ENCODE measurements around the gene SCUBE1. TPM values are rescaled to one million over a fixed set of nuclear protein-coding genes. Genes with fewer than 3 reads are reported as not detected.

Gene SCUBE1
- polyA plus RNA-seq (ENCODE audit: insufficient read length in 4 of 4): 10 to 100 TPM in 1 of 4 donors, 1 to 10 TPM in 3; 7.3 to 15.9 (median 9.0) TPM

DNA sequence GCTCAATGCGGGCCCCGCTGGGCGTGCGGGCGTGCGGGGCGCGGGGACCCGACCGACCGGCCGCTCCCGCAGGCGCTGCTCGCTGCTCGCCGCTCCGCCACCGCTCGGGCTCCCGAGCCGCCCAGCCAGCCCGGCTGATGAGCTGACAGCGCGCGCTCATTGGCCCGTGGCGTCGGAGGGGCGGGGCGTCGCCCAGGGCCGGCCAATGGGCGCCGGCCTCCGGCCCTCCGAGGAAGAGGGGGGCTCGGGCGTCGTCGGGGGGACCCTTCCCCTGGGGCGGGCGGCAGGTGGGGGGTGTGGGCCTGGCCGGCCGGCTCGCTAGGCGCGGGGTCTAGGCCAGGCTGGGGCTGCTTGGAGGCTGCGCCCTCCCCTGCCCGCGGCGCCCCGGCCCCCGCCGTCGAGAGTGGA is at the start of gene SCUBE1:
SCUBE1 (minus strand) TSS at position 111 of the 408 bp plus-strand sequence. CDS start 111 bp downstream, outside the sequence.
- peak in 1 of 4 donors; percentile 65 for DNase-seq (ENCODE audit: low read depth in 4 of 4, low spot score in 2 of 4)

- no peak for DNase-seq (ENCODE audit: low read depth in 4 of 4, low spot score in 2 of 4)
Measured at GRCh38 chr22:43392385-43392989, 49.3 kb upstream of the SCUBE1 start.

DNA sequence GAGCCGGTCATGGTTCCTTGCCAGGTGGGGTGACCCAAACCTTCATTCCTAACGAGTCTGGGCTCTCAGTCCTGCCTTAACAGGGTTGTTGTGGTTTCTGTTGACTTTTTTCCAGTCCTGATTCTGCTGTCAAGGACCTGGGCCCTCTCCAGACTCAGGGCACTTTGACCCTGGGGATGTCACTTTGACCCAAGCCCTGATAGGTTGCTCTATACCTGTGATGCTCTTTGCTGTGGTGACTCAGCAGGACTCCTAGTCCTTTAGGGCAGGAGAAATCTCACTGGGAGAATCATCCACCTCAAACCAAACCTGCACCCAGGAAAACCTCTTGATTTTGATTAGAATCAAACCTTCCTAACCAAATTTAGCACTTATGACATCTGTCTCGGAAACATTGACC is 48.1 kb upstream of the SCUBE1 start:
- DNase-seq (ENCODE audit: low read depth in 4 of 4, low spot score in 2 of 4): no peak

DNA sequence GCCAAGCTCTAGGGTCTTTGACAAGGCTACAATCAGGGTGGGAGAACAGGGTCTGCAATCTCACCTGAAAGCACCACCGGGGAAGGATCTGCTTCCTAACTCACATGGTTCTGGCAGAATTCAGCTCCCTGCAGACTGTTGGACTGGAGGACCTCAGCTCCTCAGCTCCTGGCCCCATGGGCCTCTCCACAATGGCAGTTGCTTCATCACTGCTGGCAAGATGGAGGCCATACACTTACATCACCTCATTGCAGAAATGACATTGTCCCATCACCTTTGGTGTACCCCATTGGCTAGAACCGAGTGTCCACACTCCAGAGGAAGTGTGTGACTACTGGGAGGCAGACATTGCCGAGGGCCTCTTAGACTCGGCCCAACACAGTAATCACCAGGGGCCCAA is 47.7 kb upstream of the SCUBE1 start:
- no peak for DNase-seq (ENCODE audit: low read depth in 4 of 4, low spot score in 2 of 4)

DNA sequence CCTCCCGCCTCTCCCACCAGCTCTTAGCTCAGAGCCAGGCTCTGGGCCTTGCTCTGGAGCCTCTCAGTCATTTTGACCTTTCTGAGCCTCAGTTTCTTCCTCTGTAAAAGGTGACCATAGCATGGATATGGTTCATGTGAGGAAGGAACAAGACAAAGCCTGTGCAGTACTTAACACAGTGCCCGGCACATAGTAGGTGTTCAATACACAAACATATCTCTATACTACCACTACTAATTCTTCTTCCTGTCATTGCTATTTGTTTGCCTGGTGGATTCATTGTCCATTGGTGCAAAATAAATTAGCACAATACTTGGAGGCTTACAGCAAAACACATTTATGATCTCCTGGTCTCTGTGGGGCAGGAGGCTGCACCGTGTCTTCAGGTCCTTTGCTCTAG is 47.0 kb upstream of the SCUBE1 start:
- no peak for DNase-seq (ENCODE audit: low read depth in 4 of 4, low spot score in 2 of 4)

- no peak for DNase-seq (ENCODE audit: low read depth in 4 of 4, low spot score in 2 of 4)
Measured at GRCh38 chr22:43389227-43389836, 46.2 kb upstream of the SCUBE1 start.

DNA sequence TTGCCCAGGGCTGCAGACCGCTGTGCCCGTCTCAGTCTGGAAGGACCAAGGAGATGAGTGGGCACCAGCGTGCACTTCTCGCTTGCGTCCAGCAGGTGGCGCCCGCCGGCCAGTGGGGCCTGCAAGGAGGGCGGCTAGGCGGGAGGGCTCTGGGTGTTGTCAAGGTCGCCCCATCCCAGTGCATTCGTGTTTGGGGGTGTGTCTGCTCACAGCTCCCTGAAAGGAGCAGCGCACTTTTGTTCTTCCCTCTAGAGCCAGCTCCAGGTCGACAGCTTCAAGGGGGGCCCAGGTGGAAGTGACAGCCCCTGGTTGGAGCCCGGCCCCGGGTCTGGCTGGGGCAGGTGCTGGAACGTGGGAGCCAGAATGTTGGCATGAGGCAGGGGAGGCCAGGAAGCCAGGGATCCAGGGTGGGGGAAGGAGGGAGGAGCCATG is 45.3 kb upstream of the SCUBE1 start:
- DNase-seq (ENCODE audit: low read depth in 4 of 4, low spot score in 2 of 4): no peak

- no peak for DNase-seq (ENCODE audit: low read depth in 4 of 4, low spot score in 2 of 4)
Measured at GRCh38 chr22:43387815-43388214, 44.6 kb upstream of the SCUBE1 start.

DNA sequence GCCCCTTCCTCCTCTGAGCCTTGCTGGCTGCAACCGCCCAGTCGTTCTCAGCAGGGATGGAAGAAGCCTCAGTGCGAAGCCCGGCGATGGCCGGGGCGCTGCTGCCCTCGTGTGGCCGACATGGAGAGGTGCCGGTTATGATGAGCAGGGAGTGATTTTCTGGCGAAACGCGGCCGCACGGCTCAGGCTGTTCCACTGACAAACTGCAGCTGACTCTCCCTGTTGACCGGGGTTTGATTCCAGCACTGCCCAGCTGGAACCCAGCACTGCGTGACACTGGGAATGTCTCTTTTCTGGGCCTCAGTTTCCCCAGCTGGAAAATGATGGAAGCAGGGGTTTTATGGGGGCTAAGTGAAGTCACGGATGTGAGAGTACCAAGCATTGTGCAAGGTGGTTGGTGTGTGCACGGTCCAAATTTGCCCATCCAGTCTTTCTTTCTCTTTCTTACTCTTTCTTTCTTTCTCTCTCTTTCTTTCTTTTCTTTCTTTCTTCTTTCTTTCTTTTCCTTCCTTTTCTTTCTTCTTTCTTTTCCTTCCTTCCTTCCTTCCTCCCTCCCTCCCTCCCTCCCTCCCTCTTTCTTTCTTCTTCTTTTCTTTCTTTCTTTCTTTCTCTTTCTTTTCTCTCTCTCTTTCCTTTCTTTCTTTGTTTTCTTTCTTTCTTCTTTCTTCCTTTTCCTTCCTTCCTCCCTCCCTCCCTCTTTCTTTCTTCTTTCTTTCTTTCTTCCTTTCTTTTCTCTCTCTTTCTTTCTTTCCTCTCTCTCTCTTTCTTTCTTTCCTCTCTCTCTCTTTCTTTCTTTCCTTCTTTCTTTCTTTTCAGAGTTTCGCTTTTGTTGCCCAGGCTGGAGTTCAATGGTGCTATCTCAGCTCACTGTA is 42.8 kb upstream of the SCUBE1 start:
- DNase-seq (ENCODE audit: low read depth in 4 of 4, low spot score in 2 of 4): peak in 3 of 4 donors; percentile 67 to 78 (median 77)

DNA sequence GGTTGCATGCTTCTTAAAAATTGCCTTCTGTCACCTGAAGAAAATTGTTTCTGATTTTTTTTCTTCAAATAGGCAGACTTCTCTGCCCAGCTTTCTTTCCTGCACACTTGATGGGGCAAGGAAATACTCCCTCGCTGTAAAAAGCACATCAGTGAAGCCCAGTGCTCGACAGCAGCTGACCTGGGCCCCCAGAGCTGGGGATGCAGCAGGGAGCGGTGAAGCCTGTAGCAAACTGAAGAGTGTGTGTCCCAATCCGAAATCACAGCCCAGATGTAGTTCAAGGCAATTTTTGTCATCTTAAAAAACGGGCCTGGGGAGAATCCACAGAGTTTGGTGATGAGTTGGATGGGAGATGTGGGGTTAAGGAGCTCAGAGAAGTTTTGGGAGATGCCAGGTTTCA is 41.7 kb upstream of the SCUBE1 start:
- DNase-seq (ENCODE audit: low read depth in 4 of 4, low spot score in 2 of 4): no peak

DNA sequence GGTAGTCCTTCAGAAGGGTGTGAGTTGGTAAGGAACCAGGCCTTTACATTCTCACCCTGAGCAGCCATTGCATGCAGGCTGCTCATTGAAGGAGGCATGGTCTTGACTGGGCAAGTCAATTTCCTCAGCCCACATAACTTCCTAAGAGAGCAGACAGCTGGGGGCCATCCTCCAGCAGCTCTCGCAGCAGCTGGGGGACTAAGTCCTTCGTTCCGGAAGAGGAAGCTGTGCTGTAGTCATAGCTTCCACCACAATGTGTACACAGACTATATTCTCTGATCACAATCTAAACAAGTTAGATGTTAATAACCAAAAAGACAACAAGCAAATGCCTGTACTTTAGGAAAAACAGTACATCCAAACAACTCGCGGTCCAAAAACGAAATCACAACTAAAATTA is 38.5 kb upstream of the SCUBE1 start:
- DNase-seq (ENCODE audit: low read depth in 4 of 4, low spot score in 2 of 4): no peak

GRCh38 chr22:43377896-43378704 is 34.9 kb upstream of the SCUBE1 start:
- peak in 2 of 4 donors; percentile 53 to 67 for DNase-seq (ENCODE audit: low read depth in 4 of 4, low spot score in 2 of 4)

DNA sequence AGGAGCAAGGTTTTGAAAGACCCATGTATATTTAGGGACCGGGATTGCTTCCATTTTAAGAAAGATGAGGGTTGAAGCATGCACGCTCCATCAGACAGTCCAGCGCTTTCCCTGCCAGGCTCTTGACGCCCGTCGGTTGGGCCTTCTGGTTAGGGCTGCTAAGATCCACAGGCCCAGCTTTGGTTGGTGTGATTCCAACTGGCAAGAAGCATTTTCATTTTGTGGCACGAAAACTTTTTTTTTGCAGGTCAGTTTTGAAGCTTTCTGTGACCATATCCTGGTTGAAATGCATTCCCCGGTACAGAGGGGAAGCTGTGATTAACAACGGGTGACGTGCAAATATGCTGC is 34.4 kb upstream of the SCUBE1 start:
- no peak for DNase-seq (ENCODE audit: low read depth in 4 of 4, low spot score in 2 of 4)

DNA sequence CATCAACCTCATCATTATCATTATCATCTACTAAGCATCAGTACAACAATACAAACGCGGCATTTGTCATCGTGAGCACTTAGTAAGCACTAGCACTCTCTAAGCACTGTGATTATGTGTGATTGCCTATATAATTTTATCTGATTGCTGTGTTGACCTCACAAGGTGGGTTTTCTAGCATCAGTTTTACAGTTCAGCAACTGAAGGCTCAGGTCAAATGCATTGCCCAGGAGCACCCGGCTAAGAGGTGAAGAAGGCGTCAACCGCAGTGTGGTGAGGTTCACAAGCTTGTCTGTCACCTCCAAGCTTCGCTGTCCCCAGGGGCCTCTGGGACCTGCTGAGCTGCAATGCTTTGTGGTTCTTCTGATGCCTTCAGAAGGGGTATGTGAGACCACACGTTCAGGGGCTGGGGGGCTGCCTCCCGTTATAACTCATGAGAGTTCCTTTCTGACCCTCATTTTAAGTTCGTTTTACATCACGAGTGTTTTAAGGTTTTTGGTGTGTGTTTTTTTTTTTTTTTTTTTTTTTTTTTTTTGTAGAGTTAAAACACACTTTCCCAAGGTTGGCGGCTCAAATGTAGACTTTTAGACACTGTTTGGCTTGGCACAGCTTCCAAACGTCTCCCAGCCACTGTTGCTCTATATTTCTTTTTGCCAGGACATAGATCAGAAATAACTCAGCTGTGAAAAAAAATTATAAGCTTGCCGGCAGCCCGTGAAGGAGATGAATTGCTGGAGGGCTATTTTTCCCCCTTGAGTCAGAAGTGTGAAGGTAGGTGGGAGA is 33.8 kb upstream of the SCUBE1 start:
- DNase-seq (ENCODE audit: low read depth in 4 of 4, low spot score in 2 of 4): peak in 1 of 4 donors; percentile 32

DNA sequence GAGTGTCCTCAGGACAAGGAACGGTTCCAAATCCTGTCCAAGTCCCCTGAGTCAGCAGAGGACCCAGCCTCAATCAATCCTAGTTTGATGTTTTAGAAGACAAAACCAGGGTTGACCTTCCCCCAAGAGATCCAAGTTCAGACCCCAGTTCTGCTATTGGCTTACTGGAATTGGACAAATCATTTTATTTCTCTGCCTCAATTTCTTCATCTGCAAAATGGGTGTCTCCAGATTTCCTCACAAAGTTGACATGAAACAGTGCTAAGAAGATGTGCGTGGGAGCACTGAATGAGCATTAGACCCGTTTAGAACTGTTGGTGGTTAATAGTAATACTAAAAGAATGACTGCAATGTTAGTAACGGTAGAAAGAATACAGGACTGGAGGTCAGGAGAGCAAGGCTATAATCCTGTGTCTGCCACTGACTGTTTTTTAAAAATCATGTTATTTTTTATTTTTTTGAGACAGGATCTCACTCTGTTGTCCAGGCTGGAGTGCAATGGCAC is 32.8 kb upstream of the SCUBE1 start:
- DNase-seq (ENCODE audit: low read depth in 4 of 4, low spot score in 2 of 4): no peak

DNA sequence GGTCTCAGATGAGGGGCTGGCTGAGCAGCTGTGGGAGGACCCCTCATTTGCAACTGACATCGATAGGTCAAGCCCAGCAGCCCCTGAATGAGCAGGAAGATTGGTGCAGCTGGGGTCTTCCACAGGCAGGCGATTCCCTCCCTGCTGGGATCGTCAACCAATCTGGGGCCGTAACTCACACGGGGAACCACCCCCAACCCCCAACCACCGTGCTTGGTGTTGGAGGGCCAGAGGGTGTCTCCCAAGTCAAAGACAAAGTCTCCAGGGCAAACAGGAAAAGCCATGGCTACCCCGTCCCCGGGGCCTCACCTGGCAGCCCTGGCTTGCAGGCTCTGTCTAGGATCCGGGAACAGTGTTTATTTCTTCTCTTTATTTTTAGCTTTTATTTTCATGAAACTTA is 26.9 kb upstream of the SCUBE1 start:
- no peak for DNase-seq (ENCODE audit: low read depth in 4 of 4, low spot score in 2 of 4)

DNA sequence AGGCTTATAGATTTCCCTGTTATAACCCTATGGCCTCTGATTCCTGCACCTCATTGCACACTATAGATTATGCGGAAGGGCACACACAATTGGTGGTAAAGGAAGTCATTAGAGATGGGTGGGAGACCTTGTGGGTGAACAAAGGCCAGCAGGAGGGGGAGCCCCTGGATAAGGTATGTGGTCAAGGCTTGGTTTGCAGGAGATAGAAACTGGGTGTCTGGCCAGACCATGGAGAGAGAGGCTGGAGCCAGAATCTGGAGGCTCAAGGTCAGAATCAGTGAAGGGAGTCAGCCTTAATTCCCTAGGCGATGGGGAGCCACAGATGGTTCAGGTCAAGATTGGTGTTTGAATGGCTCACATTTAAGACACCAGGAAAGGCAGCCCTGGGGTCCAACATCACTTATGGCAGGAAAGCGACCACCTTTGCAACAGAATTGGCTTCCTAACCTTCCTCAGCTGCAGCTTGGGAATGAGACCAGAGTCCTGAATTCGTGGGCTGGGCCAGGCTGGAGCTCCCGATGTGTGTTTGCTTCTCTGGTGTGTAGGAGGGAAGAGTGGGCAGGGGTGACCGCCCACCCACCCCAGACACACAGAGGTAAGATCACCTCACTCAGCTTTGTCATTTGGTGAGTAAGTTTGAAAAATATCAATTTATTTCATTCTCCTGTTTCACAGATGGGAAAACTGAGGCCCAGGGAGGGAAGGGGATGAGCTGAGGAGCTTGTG is 22.7 kb upstream of the SCUBE1 start:
- DNase-seq (ENCODE audit: low read depth in 4 of 4, low spot score in 2 of 4): no peak

- DNase-seq (ENCODE audit: low read depth in 4 of 4, low spot score in 2 of 4): no peak
Measured at GRCh38 chr22:43364169-43364435, 20.9 kb upstream of the SCUBE1 start.
